Testis (tissue), 3 donors: ENCODE results near the gene MEOX1. TPM values are rescaled to one million over a fixed set of nuclear protein-coding genes. Genes with fewer than 3 reads are reported as not detected.

Source experiments
- DNase-seq: peaks from one replicate; pipeline ENCODE4 v3.0.0-alpha.2; 2019
- H3K27ac ChIP-seq, 2 donors: fragments of 200-600 bp; sonication (generic); one replicate each; pipeline ENCODE4 v1.5.1; 2019
- H3K27me3 ChIP-seq: fragments of 200-600 bp; sonication (generic); one replicate; pipeline ENCODE4 v1.5.1; 2019
- H3K36me3 ChIP-seq: fragments of 200-600 bp; sonication (generic); one replicate; pipeline ENCODE4 v1.5.1; 2017; ENCODE audit warnings: low read depth; ENCODE audit errors: missing control alignments
- H3K4me1 ChIP-seq: fragments of 200-600 bp; sonication (generic); one replicate; pipeline ENCODE4 v1.5.1; 2019
- H3K4me3 ChIP-seq, 2 donors: fragments of 200-600 bp; sonication (generic); one replicate each; pipeline ENCODE4 v1.5.1; 2017 to 2019
- H3K9me3 ChIP-seq: fragments of 200-600 bp; sonication (generic); one replicate; pipeline ENCODE4 v1.5.1; 2017
- POLR2A ChIP-seq: fragments of 450-650 bp; IDR thresholded peaks from one replicate; pipeline ENCODE4 v1.6.1; 2017; ENCODE audit warnings: antibody characterized with exemption, mild to moderate bottlenecking, moderate library complexity
- WGBS, 2 donors: methylation state at CpG; one replicate each; pipeline ENCODE4 v1.1.5; 2018; 5-methylcytosine and 5-hydroxymethylcytosine counted together
- intact Hi-C: fragments of 100-400 bp; cut with DNase I; formaldehyde crosslinking; loops from one replicate; pipeline ENCODE4 v1.15.1; 2023; ENCODE audit warnings: low total_unique reads
- polyA plus RNA-seq: library from polyadenylated mRNA; stranded (reverse); fragments of 350-450 nt; fragmentation: Illumina TruSeq; extraction: RNeasy Lipid Tissue Mini Kit (QIAGEN cat#74804); gene quantifications from one replicate; pipeline ENCODE4 v1.2.3, GENCODE V29; 2014; ENCODE audit warnings: low read depth, low replicate concordance; ENCODE audit not compliant: insufficient read depth
- small RNA-seq, 2 donors: library from RNA; depleted of rRNA; stranded (forward); fragments of <200 nt; gene quantifications; one replicate each; pipeline ENCODE3, GENCODE V24; 2016
- total RNA-seq, 2 donors: library from RNA; depleted of rRNA; stranded (reverse); fragments of >200 nt; gene quantifications; one replicate each; pipeline ENCODE4 v1.2.3, GENCODE V29; 2016
- TF ChIP-seq, protein P1 (sequence below), 3 experiments: fragments of 450-650 bp in 2 of 3; fragments of 200-600 bp in 1 of 3; sonication (generic) in 1 of 3; IDR thresholded peaks; one replicate each; pipeline ENCODE4 v1.5.1; 2016 to 2019; ENCODE audit warnings: antibody characterized with exemption in 3 of 3, mild to moderate bottlenecking in 2 of 3, moderate library complexity in 1 of 3

MEOX1 gene
- total and polyA plus RNA-seq, 3 donors from 2014 or later: 0.12 to 6.1 (median 2.8) TPM

DNA sequence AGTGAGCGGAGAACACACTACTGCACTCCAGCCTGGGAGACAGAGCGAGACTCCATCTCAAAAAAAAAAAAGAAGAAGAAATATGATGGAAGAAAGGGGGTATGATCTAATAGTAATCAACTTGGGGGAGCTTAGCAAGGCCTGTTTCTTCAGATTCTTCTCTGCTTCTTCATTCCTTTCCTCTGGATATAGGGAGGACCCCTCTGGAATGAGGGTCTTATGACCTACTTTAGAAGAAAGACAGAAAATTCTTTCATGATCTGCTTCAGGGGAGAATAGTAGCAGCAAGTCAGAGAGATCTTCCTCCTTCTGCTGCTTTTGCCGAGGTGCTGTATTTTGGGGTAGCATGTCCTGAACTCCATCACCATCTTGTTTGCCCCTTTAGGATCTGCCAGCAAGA, 70.7 kb downstream of the MEOX1 start:
- Histone ChIP-seq H3K36me3 (no peaks in the 10 kb centered on the region), H3K9me3 (no peaks in the 10 kb centered on the region), H3K4me1 (peaks cover 11% of the 10 kb centered on the region), H3K27ac (peak overlapping the region in 1 of 2 donors; percentile 80), H3K4me3 (no peak overlapping the region), H3K27me3 (no peaks in the 10 kb centered on the region)
- TF ChIP-seq, protein P1, sequence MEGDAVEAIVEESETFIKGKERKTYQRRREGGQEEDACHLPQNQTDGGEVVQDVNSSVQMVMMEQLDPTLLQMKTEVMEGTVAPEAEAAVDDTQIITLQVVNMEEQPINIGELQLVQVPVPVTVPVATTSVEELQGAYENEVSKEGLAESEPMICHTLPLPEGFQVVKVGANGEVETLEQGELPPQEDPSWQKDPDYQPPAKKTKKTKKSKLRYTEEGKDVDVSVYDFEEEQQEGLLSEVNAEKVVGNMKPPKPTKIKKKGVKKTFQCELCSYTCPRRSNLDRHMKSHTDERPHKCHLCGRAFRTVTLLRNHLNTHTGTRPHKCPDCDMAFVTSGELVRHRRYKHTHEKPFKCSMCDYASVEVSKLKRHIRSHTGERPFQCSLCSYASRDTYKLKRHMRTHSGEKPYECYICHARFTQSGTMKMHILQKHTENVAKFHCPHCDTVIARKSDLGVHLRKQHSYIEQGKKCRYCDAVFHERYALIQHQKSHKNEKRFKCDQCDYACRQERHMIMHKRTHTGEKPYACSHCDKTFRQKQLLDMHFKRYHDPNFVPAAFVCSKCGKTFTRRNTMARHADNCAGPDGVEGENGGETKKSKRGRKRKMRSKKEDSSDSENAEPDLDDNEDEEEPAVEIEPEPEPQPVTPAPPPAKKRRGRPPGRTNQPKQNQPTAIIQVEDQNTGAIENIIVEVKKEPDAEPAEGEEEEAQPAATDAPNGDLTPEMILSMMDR (IDR thresholded peaks at IDR 0.05): no peak
- TF ChIP-seq POLR2A: no peak
- no peak for DNase-seq
- intact Hi-C loops: no loop called here
- 90 to 93% methylated on average over 3 of the region's 3 CpGs for WGBS, 2 donors

Small RNA genes within 50 kb of the gene (small RNA-seq; reads per million reads assigned to genes)
- gene RF00017: 0 reads per million in 2 donors

Other genes with a start within 250 kb of the MEOX1 start
- gene DHX8, start 177.9 kb downstream of the MEOX1 start, total RNA-seq: 10 to 100 TPM; 68.0 to 74.3 TPM
- 63.4 TPM for gene DHX8, start 177.9 kb downstream of the MEOX1 start, polyA plus RNA-seq
- gene ETV4, start 115.6 kb downstream of the MEOX1 start, total RNA-seq: 1 to 10 TPM; 1.4 to 2.2 TPM
- 1.6 TPM for gene ETV4, start 115.6 kb downstream of the MEOX1 start, polyA plus RNA-seq
- gene SOST, start 96.9 kb upstream of the MEOX1 start, total RNA-seq: under 1 TPM in 1 of 2 donors, not detected in 1; 0.24 TPM
- gene SOST, start 96.9 kb upstream of the MEOX1 start, polyA plus RNA-seq: not detected
- 10 to 100 TPM; 59.2 to 75.1 TPM for gene DUSP3, start 117.1 kb upstream of the MEOX1 start, total RNA-seq
- 54.8 TPM for gene DUSP3, start 117.1 kb upstream of the MEOX1 start, polyA plus RNA-seq
- gene CFAP97D1, start 118.5 kb upstream of the MEOX1 start, total RNA-seq: 10 to 100 TPM in 1 of 2 donors, 1 to 10 TPM in 1; 6.3 to 20.0 TPM
- 32.4 TPM for gene CFAP97D1, start 118.5 kb upstream of the MEOX1 start, polyA plus RNA-seq
- gene MPP3, start 171.2 kb upstream of the MEOX1 start, total RNA-seq: 10 to 100 TPM; 16.7 to 18.2 TPM
- gene MPP3, start 171.2 kb upstream of the MEOX1 start, polyA plus RNA-seq: 5.9 TPM
- gene CD300LG, start 185.3 kb upstream of the MEOX1 start, total RNA-seq: 10 to 100 TPM; 48.4 to 53.9 TPM
- gene CD300LG, start 185.3 kb upstream of the MEOX1 start, polyA plus RNA-seq: 49.2 TPM
- 10 to 100 TPM; 25.1 to 25.8 TPM for gene MPP2, start 245.6 kb upstream of the MEOX1 start, total RNA-seq
- gene MPP2, start 245.6 kb upstream of the MEOX1 start, polyA plus RNA-seq: 31.4 TPM